ENCODE data around the gene CMIP.

CMIP gene

DNA sequence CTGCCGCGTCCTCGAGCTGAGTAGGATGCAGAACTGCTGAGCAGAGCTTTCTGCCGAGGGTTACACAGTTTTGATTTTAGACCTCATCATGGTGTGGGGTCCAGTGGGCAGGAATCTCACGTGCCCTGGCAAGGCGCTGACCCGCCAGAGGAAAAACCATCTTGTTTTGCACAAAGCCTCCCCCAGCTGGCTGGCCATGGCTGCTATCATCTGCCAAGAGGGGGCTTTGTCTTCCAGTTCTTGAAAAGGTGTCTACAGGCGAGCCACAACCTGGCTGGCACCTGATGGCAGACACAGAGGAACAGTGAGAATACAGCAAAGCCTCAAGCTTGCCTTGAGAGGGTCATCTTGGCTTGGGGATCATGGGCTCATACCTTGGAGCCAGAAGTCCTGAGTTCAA, 118.3 kb downstream of the CMIP start:
- no peak for DNase-seq (ENCODE audit: low read depth)
- TF ChIP-seq, protein P1, sequence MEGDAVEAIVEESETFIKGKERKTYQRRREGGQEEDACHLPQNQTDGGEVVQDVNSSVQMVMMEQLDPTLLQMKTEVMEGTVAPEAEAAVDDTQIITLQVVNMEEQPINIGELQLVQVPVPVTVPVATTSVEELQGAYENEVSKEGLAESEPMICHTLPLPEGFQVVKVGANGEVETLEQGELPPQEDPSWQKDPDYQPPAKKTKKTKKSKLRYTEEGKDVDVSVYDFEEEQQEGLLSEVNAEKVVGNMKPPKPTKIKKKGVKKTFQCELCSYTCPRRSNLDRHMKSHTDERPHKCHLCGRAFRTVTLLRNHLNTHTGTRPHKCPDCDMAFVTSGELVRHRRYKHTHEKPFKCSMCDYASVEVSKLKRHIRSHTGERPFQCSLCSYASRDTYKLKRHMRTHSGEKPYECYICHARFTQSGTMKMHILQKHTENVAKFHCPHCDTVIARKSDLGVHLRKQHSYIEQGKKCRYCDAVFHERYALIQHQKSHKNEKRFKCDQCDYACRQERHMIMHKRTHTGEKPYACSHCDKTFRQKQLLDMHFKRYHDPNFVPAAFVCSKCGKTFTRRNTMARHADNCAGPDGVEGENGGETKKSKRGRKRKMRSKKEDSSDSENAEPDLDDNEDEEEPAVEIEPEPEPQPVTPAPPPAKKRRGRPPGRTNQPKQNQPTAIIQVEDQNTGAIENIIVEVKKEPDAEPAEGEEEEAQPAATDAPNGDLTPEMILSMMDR (IDR thresholded peaks at IDR 0.05; ENCODE audit: low read depth, low read length, missing control alignments): no peak
- H3K4me3 ChIP-seq (ENCODE audit: low read depth, low read length): no peak overlapping the region

DNA sequence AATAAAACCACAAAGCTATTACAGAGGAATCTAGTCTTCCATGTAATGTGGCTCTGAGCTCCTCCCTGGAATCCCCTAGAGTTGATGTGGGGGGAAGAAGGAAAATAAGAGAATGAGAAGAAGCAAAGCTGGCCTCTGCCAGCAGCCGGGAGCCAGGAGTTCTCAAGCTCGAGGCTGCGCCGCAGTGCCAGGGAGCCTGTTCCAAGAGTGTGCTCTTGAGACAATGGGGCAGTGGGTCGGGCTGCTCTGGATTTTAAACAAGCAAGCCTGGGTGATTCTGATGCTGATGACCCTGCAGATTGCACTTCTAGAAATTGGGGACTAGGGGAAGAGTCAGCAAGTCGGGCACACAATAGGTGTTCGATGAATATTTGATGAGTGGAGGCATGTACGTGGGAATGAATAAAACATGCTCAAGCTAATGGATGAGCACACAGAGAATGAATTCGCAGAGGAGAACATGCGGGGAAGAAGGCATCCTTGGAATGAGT, 119.9 kb downstream of the CMIP start:
- DNase-seq (ENCODE audit: low read depth): no peak
- no peak overlapping the region for H3K4me3 ChIP-seq (ENCODE audit: low read depth, low read length)
- TF ChIP-seq, protein P1 (IDR thresholded peaks at IDR 0.05; ENCODE audit: low read depth, low read length, missing control alignments): no peak

DNA sequence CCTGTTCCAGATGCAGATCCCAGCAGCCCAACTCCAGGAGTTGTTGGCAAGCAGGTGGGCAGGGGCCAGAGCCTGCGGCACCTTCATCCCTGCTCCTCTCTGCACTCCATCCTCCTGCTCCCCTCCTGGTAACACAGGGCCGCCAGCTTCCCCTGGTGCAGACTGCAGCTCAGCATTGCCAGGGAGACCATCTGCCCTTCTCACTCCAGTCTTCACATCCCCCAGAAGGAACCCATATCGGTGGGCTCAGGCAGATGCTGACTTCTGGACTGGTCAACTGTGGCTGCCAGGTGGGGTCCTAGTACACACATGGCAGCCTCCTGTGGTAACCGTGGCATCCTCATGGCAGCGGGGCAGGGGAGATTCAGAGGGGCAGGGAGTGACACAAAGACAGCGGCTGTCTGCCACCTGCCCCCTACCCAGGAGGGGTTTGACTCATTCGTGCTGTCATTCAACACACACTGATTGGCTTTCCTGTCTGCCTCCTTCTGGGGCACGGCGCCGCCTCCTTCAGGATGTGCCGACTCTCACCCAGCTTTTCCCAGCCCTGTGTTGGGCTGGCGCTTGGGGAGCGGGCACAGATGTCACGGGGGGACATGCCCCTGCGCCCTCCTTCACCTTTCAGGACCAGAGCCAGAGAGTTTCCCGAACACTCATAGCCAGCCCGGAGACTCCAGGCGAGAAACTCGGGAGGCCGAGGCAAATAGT, 120.9 kb downstream of the CMIP start:
- no peak for DNase-seq (ENCODE audit: low read depth)
- TF ChIP-seq, protein P1 (IDR thresholded peaks at IDR 0.05; ENCODE audit: low read depth, low read length, missing control alignments): no peak
- no peak overlapping the region for H3K4me3 ChIP-seq (ENCODE audit: low read depth, low read length)

- no peak for DNase-seq (ENCODE audit: low read depth)
- TF ChIP-seq, protein P1 (IDR thresholded peaks at IDR 0.05; ENCODE audit: low read depth, low read length, missing control alignments): no peak
- no peak overlapping the region for H3K4me3 ChIP-seq (ENCODE audit: low read depth, low read length)
These were observed 121.7 kb downstream of the CMIP start for GRCh38 chr16:81566086-81567007.

DNA sequence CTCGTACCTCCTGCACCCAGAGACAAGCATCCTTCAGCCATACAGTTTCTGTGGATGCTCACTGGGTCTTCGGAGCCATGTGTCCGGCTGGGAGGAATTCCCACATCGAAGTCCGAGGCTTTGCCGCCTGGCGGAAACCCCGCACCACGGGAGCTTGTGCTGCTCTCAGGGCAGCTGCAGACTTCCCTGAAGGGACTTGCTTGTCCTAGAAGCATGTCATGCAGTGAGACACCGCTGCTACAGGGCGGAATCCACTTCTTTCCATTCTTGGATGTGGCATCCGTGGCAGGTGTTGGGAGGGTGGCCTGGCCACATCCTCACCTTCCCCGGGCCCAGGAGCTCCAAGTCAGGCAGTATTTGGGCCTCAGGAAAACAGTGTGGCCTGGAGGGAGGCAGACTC, 122.5 kb downstream of the CMIP start:
- H3K4me3 ChIP-seq (ENCODE audit: low read depth, low read length): no peak overlapping the region
- TF ChIP-seq, protein P1 (IDR thresholded peaks at IDR 0.05; ENCODE audit: low read depth, low read length, missing control alignments): no peak
- DNase-seq (ENCODE audit: low read depth): no peak

- no peak for DNase-seq (ENCODE audit: low read depth)
- TF ChIP-seq, protein P1 (IDR thresholded peaks at IDR 0.05; ENCODE audit: low read depth, low read length, missing control alignments): no peak
- H3K4me3 ChIP-seq (ENCODE audit: low read depth, low read length): no peak overlapping the region
These were observed 123.6 kb downstream of the CMIP start for GRCh38 chr16:81567987-81568748.

All from GM12864 (cell line).